SHP77 treated with DMSO at 0.1 percent for 48 hours (cell line): Measurements from ENCODE around the gene C1orf50.

ENCODE experiments used
- DNase-seq: peaks from one replicate; lab custom pipeline; 2025; lab: John Stamatoyannopoulos, UW

C1orf50 gene

DNA sequence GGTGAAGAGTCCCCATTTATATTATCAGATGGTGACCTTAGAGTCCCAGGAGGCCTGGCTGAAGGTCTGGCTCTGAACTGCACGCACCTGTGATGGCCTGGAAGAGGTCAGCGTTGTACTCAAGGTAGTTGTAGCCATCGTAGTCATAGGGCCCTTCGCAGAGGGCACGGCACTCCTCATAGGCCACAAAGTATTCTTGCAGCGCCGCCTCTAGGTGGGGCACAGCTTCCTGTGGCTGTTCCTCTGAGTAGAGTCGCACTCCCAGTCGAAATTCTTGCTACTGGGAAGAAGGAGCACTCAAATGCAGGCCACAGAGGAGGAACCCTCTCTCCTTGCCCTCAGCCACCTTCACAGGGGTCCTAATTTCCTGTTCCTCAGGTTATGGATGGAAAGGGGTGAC lies 7.9 kb upstream of the C1orf50 start:
- DNase-seq = no peak

DNA sequence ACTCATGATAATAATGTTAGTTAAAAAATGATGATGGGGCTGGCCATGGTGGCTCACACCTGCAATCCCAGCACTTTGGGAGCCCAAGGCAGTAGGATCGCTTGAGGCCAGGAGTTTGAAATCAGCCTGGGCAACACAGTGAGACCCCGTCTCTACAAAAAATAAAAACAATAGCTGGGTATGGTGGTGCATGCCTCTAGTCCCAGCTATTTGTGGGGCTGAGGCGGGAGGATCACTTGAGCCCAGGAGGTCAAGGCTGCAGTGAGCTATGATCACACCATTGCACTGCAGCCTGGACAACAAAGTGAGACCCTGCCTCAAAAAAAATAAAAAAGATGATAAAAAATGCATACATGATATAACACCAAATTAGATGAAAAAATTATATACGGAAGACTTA lies 5.5 kb upstream of the C1orf50 start:
- DNase-seq = no peak

DNA sequence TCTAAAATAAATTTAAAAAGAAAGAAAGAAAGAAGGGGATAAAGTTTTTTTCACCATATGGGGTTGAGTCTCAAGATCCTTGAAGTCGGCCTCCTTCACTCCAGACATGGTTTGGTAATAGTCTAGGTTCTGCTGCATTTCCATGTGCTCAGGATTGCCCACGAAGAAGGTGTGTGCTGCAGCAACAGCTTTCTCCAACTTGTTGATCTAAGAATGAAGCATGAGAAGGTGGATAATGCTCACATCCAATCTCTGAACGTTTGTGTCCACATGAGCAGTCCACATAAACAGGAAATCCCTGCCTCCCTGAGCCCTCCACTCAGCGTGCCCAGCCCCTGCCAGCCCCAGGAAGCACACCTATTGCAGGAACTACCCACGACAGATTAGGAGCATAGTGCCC lies 4.8 kb upstream of the C1orf50 start:
- DNase-seq = no peak

DNA sequence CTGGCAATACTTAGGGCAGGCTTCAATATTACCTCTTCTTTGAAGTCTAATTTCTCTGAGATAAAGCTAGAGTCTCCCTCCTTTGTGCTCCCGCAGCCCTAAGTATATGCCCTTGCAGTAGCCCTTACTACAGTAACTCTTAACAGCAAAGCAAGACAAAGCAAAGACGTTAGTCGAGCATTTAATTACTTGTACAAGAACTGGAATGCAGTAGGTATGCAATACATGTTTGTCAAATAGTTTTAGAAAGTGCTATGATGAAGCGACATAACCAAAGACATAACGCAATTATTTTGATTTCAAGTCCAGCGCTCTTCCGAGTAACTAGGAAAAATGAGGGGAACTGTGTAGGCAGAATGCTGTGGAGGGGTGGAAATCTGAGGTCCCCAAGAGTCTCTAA lies 1.8 kb upstream of the C1orf50 start:
- DNase-seq = no peak

DNA sequence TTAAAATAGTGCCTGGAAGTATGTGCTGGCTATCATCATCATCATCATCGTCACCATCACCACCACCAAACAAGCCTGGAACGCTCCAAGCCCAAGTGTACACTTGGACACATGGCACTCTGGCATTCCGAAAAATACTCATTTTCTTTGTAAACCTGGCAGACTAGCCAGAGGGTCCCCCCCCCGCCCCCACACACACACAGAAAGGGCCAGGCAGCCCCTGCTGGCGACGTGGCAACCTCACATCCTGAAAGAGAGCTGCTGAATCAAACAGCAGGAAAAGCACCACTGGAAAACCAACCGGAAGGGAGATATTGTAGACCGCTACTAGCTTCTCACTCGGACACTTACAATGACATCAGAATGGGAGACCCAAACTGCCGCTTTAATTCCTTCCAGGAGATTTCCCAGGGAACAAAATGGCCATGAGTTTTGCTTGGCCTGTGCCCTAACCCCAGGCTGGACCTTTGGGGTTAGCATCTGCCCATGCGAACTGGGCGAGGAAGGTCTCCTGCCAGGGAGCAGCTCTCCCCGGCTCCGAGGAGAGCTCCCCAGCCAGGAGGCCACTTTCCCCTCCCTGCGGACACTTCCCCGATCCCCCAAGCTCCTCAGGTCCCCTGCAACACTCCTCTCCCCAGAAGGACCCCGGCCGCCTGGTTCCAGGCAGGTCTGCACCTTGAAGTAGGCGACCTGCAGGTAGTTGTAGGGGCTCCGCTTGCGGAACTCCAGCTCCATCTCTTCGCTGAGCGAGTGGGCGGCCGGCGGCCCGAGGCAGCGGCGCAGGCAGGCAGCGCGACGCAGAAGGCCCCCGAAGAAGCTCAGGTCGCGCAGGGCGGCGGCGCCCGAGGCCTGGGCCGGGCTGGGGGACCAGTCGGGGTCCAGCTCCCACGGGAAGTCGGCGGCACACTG lies 963 bp upstream of the C1orf50 start:
- peak; percentile 43 for DNase-seq

DNA sequence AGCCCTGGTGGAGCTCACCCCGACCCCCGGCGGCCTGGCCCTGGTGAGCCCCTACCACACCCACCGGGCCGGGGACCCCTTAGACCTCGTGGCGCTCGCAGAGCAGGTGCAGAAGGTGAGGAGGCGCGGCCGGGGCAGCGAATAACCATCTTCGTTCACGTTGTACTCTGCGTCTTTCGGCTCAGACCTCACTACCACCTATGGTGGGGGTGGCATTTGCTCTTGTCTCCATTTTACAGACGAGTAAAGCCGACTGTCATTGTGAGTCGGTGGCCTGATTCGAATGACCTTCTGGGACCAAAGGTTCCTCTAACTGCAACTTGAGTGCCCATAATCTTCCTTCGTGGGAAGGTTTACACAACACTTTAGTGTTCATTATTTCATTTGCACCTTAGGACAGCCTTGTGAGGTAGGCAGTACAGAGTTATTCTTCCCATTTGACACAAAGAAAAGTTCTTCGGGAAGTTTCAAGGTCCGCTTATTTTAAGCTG lies 506 bp downstream of the C1orf50 start:
- no peak for DNase-seq

DNA sequence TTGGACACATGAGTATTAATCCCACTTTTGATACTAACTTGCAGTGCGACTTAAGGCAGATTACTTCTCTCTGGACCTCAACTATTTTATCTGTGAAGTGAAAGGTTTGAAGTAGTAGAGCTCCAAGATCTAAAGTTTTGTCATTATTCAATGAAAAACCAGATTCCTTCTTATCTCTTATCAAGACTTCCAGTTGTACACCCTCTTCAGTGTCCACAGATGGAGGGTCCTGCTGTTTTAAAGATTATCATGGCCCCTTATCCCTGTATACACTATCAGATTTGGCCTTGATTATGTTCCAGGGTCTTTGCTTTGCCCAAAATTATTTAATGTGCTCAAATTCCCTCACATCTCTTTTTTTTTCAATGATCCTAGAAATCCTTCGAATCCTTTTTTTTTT lies 1.1 kb downstream of the C1orf50 start:
- DNase-seq = no peak

DNA sequence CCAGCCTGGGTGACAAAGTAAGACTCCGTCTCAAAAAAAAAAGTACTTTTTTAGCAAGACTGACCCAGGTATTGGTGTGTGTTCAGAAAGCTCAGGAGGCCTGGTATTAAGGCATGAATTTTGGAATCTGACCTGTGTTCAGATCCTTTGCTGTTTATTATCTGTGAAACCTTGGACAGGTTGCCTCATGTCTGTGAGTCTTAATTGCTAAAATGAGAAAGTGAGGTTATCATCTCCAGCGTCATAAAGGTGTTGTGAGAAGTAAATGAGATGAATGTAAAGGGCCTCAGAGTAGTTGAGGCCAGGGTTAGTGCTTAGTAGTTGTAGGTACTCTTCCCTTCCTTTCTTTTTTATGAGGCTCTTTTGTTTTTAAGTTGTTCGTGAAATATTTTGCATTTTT lies 2.8 kb downstream of the C1orf50 start:
- DNase-seq = no peak

DNA sequence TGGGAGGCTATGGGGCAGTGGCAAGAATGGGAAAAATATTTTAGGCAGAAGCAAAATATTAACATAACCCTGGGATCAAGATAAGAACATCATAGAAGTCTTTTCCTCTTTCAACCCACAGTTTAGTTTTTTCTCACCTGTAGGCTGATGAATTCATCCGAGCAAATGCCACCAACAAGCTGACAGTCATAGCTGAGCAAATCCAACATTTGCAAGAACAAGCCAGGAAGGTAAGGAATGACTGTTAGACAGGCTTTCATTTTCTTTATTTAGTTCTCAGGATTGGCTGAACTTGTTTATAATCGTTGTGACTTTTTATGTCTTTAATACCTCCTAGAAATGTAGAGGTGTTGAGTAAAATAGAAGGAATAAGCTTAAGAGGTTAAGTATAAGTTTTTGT lies 6.4 kb downstream of the C1orf50 start:
- no peak for DNase-seq

DNA sequence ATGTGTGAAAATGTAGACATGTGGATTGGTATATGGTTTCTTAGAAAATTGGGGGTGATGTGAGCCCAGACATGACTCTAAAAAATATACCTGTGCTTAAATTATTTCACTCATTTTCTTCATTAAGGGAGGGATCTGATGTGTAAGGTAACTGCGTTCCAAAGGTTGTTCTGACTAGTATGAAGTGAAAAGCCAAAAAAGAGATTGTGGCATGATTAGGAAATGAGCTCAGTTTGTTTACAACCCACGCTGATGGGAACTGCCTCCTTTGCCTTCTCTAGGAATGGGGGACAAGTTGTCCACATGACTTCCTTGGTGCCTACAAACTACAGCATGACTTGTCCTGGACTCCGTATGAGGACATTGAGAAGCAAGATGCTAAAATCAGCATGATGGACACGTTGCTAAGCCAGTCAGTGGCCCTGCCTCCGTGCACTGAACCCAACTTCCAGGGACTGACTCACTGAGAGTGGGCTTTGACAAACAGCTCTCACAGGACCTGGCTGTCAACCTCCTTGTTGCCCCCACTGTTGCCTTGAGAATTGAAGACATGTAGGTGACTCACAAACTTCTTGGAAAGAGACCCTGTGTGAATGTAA lies 8.0 kb downstream of the C1orf50 start:
- no peak for DNase-seq

DNA sequence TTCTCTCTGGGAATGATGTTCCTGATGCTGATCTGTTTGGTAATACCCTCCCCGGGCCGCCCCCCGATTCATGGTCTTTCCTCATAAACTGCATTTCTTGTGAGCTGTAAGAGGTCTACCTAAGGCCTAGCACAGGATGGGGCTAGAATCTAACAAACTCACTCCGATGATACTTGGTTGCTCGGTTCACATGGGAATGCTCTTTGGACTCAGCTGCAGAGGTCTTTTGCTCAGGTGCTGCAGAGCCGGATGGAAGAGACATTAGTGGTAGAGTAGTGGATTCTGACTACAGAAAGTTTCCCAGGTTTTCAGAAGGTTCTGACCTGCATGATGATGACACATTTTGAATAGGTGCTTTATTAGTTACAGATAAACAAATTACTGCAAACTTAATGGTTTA lies 9.5 kb downstream of the C1orf50 start:
- no peak for DNase-seq

DNA sequence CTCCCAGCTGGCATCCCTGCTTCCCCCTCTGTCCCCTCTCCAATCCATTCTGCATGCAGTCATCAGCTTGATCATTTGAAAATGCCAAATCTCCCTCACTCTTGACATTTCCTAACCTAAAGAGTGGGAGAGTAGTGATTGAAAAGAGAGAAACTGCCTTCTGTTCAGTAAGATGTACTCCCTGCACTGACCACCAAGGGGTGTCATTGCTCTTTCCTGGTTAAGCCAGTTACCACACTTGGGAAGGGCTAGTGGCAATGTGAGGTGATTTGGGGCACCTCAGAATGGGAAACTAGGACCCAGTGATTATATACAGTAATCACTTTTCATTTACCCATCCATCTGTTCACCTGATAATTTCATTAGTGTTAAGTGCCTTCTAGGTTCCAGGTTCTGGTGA lies 10.8 kb downstream of the C1orf50 start:
- no peak for DNase-seq

DNA sequence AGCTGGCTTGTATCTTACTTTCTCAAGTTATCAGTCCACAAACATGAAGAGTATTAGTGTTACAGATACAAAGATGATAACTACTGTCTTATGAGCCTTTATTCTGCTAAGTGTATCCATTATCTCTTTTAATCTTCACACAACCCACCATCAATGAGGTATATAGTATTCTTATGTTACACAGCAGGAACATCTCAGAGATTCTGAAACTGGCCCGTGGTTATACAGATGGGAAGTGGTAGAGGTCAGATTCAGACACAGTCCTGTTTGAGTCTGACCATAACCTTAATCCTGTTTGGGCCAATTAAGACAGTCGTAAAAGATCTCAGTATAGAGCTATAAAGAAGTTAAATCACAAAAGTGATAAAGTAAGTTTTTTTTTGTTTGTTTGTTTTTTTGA lies 12.7 kb downstream of the C1orf50 start:
- DNase-seq = no peak

DNA sequence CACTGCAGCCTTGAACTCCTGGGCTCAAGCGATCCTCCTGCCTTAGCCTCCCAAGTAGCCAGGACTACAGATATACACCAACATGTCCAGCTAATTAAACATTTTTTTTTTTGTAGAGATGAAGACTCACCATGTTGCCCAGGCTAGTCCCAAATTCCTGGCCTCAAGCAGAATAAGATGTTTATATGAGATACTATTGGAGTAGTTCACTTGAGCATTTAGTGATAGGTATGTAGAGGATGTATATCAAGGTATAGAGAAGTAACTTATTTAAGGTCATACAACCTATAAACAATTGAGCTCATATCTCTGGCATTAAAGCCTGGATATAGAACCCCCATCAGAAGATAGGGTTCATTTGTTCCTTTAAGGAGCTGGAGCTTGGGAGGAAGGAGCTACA lies 13.1 kb downstream of the C1orf50 start:
- no peak for DNase-seq

DNA sequence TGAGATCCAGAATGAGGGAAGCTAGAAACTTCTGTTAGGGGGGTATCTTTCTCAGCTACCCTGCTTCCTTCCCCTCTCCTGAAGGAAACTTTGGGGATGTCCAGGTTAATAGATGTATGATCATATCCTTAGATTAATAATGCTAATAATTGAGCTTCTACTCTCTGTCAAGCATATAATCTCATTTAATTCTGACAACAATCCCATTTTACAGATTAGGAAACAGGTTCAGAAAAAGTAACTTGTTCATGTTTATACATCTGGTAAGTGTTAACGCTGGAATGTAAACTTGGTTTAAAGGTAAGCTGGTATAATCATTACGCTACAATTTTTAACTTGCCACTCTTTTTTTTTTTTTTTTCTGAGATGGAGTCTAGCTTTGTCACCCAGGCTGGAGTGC lies 16.0 kb downstream of the C1orf50 start:
- DNase-seq = no peak

DNA sequence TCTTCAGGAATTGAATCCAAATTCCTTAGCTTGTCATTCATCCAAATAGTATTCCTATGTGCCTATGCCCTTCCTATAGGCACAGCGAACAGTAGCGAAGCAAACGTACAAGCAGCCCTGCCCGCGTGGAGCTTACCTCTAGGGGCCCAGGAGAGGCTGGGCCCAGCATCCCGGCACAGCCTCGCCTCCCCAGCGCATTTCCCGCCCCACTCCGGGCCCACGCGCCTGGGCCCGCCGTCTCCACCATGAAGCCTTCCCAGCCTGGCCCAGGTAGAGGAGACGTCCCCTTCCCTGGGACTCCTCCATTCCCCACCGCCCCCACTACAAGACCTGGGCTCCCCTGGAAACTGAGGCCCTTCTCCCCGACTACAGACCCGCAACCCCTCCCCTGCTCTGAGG lies 17.5 kb downstream of the C1orf50 start:
- DNase-seq = no peak

DNA sequence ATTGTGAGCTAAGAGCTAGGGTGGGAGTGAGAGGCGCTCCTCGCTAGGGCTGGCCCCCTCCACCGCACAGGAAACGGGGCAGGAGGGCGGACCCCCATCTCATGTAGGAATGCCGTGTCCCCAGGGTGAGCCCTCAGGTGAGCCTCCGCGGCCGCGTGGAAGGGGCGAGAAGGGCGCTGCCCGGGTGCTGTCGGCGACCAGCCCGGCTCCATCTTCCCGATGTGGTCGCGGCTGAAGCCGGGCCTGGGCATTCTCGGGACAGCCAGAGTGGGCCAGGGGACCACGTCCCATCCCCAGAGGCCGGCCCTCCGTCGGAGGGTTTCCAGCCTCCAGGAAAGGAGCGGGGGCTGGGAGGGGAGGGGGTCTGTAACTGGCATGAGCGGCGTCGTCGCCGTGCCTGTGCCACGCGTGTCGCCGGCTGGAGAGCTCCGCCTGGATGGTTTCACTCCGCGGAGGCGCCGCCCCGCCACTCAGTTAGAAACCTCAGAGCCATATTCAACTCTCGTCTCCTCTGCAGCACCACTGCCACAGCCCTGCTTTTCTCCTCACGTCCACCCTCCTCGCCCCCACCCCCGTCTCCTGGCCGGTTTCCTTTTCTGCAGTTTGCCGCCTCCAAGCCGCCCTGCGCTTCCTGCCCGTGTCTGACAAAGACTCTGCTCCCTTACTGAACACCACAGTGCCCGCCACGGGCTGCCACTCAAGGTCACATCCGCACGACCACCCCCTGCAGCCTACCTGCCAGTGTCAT lies 18.1 kb downstream of the C1orf50 start, which contains the start of gene TMEM269:
Gene TMEM269, plus strand, starts transcription at position 46 of the 748 bp plus-strand sequence. CDS start 4,903 bp downstream, outside the sequence.
- DNase-seq = no peak

DNA sequence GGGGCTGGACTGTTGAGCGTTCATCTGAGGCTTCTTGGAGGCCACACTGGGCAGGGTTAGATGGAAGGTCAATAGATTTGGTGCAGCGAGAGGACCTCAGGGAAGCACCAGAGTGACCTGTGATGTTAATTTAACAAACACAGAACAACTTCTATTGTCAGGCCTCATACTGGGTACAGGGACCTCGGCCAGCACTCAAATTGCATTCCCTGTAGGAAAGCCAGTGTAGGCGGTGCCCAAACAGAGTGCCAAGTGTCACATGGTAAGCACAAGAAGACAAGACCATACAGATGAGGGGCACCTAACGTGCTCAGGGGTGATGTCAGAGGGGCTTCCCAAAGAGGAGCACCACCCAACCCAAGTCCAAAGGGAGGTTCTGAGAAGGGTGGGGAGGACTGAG lies 19.0 kb downstream of the C1orf50 start:
- DNase-seq = no peak

DNA sequence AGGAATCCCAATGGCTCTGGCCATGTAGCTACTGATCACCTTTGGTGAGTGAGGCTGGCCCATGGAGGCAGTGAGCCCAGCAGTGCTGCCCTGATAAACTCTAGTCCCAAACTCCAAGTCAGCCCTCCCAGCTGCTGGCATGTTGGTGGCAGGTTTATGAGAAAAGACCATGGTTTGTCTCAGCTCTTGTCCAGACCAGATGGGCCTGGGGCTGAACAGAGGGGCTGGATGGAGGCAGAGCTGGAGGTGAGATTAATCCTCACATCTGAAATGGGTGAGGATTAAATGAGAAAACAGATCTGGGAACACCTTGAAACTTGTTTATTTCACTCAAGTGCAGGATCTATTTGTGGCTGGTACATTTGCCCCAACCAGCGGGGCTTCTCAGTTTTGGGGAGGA lies 21.0 kb downstream of the C1orf50 start:
- DNase-seq = no peak

DNA sequence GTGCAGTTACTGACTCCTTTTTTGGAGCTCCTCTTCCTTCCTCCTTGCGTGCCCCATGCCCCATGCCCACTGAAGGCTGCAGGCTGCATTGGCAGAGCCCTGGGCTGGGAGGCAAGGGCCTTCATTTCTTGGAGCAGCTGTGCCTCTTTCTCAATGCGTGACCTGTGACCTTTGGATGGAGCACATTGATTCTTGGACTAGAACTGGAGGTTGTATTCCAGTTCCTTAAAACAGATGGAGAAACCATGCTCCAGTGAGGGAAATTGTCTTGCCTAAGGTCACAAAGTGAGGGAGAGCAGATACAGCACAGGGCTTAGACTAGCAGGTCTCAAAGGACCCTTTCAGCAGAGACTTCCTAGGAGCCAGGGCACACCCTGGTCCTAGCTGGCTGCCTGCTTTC lies 26.8 kb downstream of the C1orf50 start:
- DNase-seq = no peak

DNA sequence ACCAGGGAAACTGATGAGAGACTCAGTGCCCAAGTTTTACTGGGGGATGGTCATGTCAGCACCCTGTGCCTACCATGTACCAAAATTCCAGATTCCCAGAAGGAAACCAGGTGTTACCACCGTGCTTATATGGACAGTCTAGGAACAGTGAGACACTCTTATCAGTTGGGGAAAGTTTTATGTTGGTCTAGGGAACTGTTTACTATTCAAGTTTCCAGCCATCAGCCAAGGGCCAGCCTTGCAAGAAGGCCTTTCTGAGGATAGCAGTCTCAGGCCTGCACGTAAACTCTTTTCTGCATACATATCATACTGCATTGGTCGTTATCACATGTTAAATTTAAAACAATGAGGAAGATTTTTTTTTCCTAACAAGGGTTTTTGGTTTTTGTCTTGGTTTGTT lies 30.4 kb downstream of the C1orf50 start:
- DNase-seq = no peak

DNA sequence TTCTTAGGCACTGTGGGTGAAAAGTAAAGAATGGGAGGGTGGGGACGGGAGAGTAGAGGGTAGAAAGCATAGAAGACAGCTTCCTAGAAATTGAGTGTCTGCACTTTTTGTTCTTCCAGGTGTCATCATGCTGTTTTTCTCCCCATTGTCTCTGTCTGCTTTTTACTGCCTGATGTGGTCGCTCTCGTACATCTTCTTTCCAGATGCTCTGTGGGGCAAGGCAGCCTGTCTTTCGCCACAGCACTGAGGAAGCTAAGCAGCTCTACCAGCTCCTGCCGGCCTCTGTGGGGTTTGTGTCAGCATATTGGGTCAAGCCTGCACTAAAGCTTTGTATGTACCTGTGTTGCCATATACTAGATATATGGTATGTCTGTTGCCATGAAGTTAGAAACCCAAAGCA lies 30.9 kb downstream of the C1orf50 start:
- no peak for DNase-seq
